HepG2 (cell line): Measurements from ENCODE around the gene C5orf15. TPM values are rescaled to one million over a fixed set of nuclear protein-coding genes. Genes with fewer than 3 reads are reported as not detected.

Source experiments
- CBX1 ChIP-seq: IDR thresholded peaks from one replicate; pipeline ENCODE4 v1.6.1; 2016; ENCODE audit warnings: antibody characterized with exemption, low read depth
- CBX5 ChIP-seq: sonication (generic); formaldehyde crosslinking; IDR thresholded peaks from 2 replicates; pipeline ENCODE4 v1.4.0; 2020; ENCODE audit warnings: missing genetic modification reagents, borderline replicate concordance
- FLYWCH1 ChIP-seq: sonication (generic); formaldehyde crosslinking; IDR thresholded peaks from 2 replicates; pipeline ENCODE4 v1.8.1; 2023; ENCODE audit warnings: mild to moderate bottlenecking, missing genetic modification reagents
- ISX ChIP-seq: sonication (generic); formaldehyde crosslinking; conservative IDR thresholded peaks from 2 replicates; pipeline ENCODE4 v1.5.0; 2020; ENCODE audit warnings: missing genetic modification reagents
- KLF6 ChIP-seq: IDR thresholded peaks from 2 replicates; pipeline ENCODE4 v1.8.0; 2016; ENCODE audit warnings: missing biosample characterization, missing genetic modification reagents
- KMT2A ChIP-seq: sonication (generic); formaldehyde crosslinking; IDR thresholded peaks from 2 replicates; pipeline ENCODE4 v1.4.0; 2020; ENCODE audit warnings: missing genetic modification reagents
- MEF2D ChIP-seq: sonication (generic); formaldehyde crosslinking; IDR thresholded peaks from 2 replicates; pipeline ENCODE4 v1.5.1; 2020; ENCODE audit warnings: mild to moderate bottlenecking, missing genetic modification reagents
- MTA3 ChIP-seq: sonication (generic); formaldehyde crosslinking; IDR thresholded peaks from 2 replicates; pipeline ENCODE4 v1.4.0; 2020; ENCODE audit warnings: missing genetic modification reagents
- NBN ChIP-seq: fragments of 450-650 bp; conservative IDR thresholded peaks from 2 replicates; pipeline ENCODE4 v1.6.1; 2017
- PAX8 ChIP-seq: sonication (generic); formaldehyde crosslinking; IDR thresholded peaks from 2 replicates; pipeline ENCODE4 v1.8.0; 2022; ENCODE audit warnings: mild to moderate bottlenecking, missing genetic modification reagents, borderline replicate concordance
- PCBP1 ChIP-seq: fragments of 200-400 bp; formaldehyde crosslinking; IDR thresholded peaks from 2 replicates; pipeline ENCODE4 v1.6.1; 2017; ENCODE audit warnings: mild to moderate bottlenecking, low read depth, low read length, borderline replicate concordance
- PITX1 ChIP-seq: sonication (generic); formaldehyde crosslinking; IDR thresholded peaks from 2 replicates; pipeline ENCODE4 v1.5.1; 2020; ENCODE audit warnings: mild to moderate bottlenecking, missing genetic modification reagents
- POGK ChIP-seq: sonication (generic); formaldehyde crosslinking; conservative IDR thresholded peaks from 2 replicates; pipeline ENCODE4 v1.8.0; 2022; ENCODE audit warnings: mild to moderate bottlenecking, moderate library complexity, missing genetic modification reagents
- POLR2AphosphoS2 ChIP-seq: IDR thresholded peaks from 2 replicates; pipeline ENCODE4 v1.6.1; 2011; ENCODE audit warnings: low read depth, low read length, improper control_type of control experiment
- REXO4 ChIP-seq: sonication (generic); formaldehyde crosslinking; IDR thresholded peaks from 2 replicates; pipeline ENCODE4 v1.8.0; 2022; ENCODE audit warnings: missing genetic modification reagents, mild to moderate bottlenecking, borderline replicate concordance
- SOX13 ChIP-seq, 3 experiments: fragments of 450-650 bp in 1 of 3; sonication (generic) in 1 of 3; formaldehyde crosslinking in 1 of 3; IDR thresholded peaks in 2 of 3; conservative IDR thresholded peaks in 1 of 3; 2 replicates each; pipeline versions ENCODE4 v1.5.0 to v1.6.1; 2016 to 2020; ENCODE audit warnings: antibody characterized with exemption in 1 of 3, mild to moderate bottlenecking in 1 of 3, missing compliant biosample characterization in 1 of 3, missing genetic modification reagents in 1 of 3, moderate library complexity in 1 of 3
- SRSF9 ChIP-seq: fragments of 200-400 bp; formaldehyde crosslinking; IDR thresholded peaks from 2 replicates; pipeline ENCODE4 v1.6.1; 2018; ENCODE audit warnings: borderline replicate concordance, mild to moderate bottlenecking, low read depth, low read length; ENCODE audit not compliant: insufficient read depth, poor library complexity, severe bottlenecking
- ZEB1 ChIP-seq: IDR thresholded peaks from 2 replicates; pipeline ENCODE4 v1.6.1; 2012; ENCODE audit warnings: mild to moderate bottlenecking, low read depth, inconsistent platforms; ENCODE audit not compliant: insufficient replicate concordance
- ZFYVE20 ChIP-seq: sonication (generic); formaldehyde crosslinking; IDR thresholded peaks from 2 replicates; pipeline ENCODE4 v1.8.0; 2023; ENCODE audit warnings: low read depth, mild to moderate bottlenecking, moderate library complexity, missing genetic modification reagents, borderline replicate concordance
- ZNF138 ChIP-seq: sonication (generic); formaldehyde crosslinking; IDR thresholded peaks from 2 replicates; pipeline ENCODE4 v1.5.0; 2020; ENCODE audit warnings: mild to moderate bottlenecking, low read depth, missing genetic modification reagents
- ZNF350 ChIP-seq: sonication (generic); formaldehyde crosslinking; IDR thresholded peaks from 2 replicates; pipeline ENCODE4 v1.4.0; 2020; ENCODE audit warnings: mild to moderate bottlenecking, low read depth, missing genetic modification reagents, borderline replicate concordance
- ZNF770 ChIP-seq: sonication (generic); formaldehyde crosslinking; IDR thresholded peaks from 2 replicates; pipeline ENCODE4 v1.5.0; 2020; ENCODE audit warnings: mild to moderate bottlenecking, missing genetic modification reagents
- ZSCAN21 ChIP-seq: sonication (generic); formaldehyde crosslinking; IDR thresholded peaks from 2 replicates; pipeline ENCODE4 v1.8.0; 2022; ENCODE audit warnings: mild to moderate bottlenecking, missing genetic modification reagents, moderate library complexity, borderline replicate concordance
- ZSCAN25 ChIP-seq: sonication (generic); formaldehyde crosslinking; IDR thresholded peaks from 2 replicates; pipeline ENCODE4 v1.8.0; 2022; ENCODE audit warnings: mild to moderate bottlenecking, missing genetic modification reagents
- polyA plus RNA-seq, 8 experiments: library from polyadenylated mRNA; depleted of rRNA in 3 of 8; stranded (reverse) in 7 of 8; unstranded in 1 of 8; fragments of >200 nt; fragmentation: Illumina TruSeq in 4 of 8; extraction: Trizol in 4 of 8; gene quantifications; 2 replicates each; pipeline versions ENCODE4 v1.2.1 to v1.2.3, GENCODE V29; 2011 to 2016; ENCODE audit warnings: low read depth in 4 of 8, missing spikeins in 1 of 8, mixed read lengths in 1 of 8; ENCODE audit not compliant: insufficient read depth in 1 of 8
- total RNA-seq, 5 experiments: library from RNA; depleted of rRNA; stranded (reverse); fragments of >200 nt; fragmentation: Illumina TruSeq; extraction: Trizol; gene quantifications; 2 replicates each; pipeline ENCODE4 v1.2.3, GENCODE V29; 2016; ENCODE audit warnings: low read depth in 1 of 5
- TF ChIP-seq, protein P1 (sequence below): sonication (generic); formaldehyde crosslinking; IDR thresholded peaks from 2 replicates; pipeline ENCODE4 v1.4.0; 2020; ENCODE audit warnings: missing genetic modification reagents

The C5orf15 gene
- total and polyA plus RNA-seq, 2 of the 13 experiments (the other 11 are each of a cell fraction or from before 2014, with no cell fraction given) = 58.5 to 82.7 TPM

GRCh38 chr5:133968204-133968980 lies at the start of gene C5orf15 (continued):
- peak; percentile 74; the same call in 1 of the 2 replicates for TF ChIP-seq PAX8 (CRISPR knock-in tag)
- TF ChIP-seq MTA3 (CRISPR knock-in tag) = no peak
- no peak for TF ChIP-seq FLYWCH1
- peak; percentile 46; the same call in 1 of the 2 replicates for TF ChIP-seq ZSCAN21
- TF ChIP-seq ZEB1 = peak; percentile 60
- TF ChIP-seq ZSCAN25 (CRISPR knock-in tag) = peak; percentile 79; the same call in 1 of the 2 replicates
- TF ChIP-seq SOX13 (IDR thresholded peaks at IDR 0.05) = 0 out of 2 replicates have a peak, but pooled peaks have one; percentile 9
- TF ChIP-seq SOX13 (CRISPR knock-in tag; conservative IDR thresholded peaks at IDR 0.05 in 1 of 2, IDR thresholded peaks at IDR 0.05 in 1 of 2) = peak in 1 of 2 experiments; percentile 59; a peak in 1 of 4 replicates
- peak; percentile 47; the same call in 1 of the 2 replicates for TF ChIP-seq POGK (CRISPR knock-in tag)
- peak; percentile 59; the same call in 1 of the 2 replicates for TF ChIP-seq POLR2AphosphoS2
- TF ChIP-seq CBX1 = no peak
- no peak for TF ChIP-seq ZFYVE20 (CRISPR knock-in tag)
- TF ChIP-seq KLF6 = peak; percentile 46; the same call in 1 of the 2 replicates
- peak; percentile 92; the same call in 1 of the 2 replicates for TF ChIP-seq ZNF350 (CRISPR knock-in tag)
- no peak for TF ChIP-seq REXO4 (CRISPR knock-in tag)
- no peak for TF ChIP-seq ISX (CRISPR knock-in tag)
- peak; percentile 85; the same call in 1 of the 2 replicates for TF ChIP-seq KMT2A (CRISPR knock-in tag)
- TF ChIP-seq SRSF9 = no peak
- 0 out of 2 replicates have a peak, but pooled peaks have one; percentile 76 for TF ChIP-seq ZNF138 (CRISPR knock-in tag)
- 0 out of 2 replicates have a peak, but pooled peaks have one; percentile 26 for TF ChIP-seq ZNF770 (CRISPR knock-in tag)
- TF ChIP-seq CBX5 (CRISPR knock-in tag) = peak; percentile 79; the same call in 1 of the 2 replicates
- no peak for TF ChIP-seq NBN
- TF ChIP-seq MEF2D (CRISPR knock-in tag) = no peak
- peak; percentile 87; the same call in 1 of the 2 replicates for TF ChIP-seq PCBP1
- TF ChIP-seq, protein P1, sequence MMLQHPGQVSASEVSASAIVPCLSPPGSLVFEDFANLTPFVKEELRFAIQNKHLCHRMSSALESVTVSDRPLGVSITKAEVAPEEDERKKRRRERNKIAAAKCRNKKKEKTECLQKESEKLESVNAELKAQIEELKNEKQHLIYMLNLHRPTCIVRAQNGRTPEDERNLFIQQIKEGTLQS (CRISPR knock-in tag) = peak; percentile 55
- peak; percentile 31; the same call in 1 of the 2 replicates for TF ChIP-seq PITX1 (CRISPR knock-in tag)
